Heart right ventricle (tissue), 16 donors: ENCODE data around the gene ITGAE. TPM values are rescaled to one million over a fixed set of nuclear protein-coding genes. Genes with fewer than 3 reads are reported as not detected.

ENCODE experiments used
- ATAC-seq, 8 donors: fragments of 200-7000 bp; cut with Tn5 transposase; one replicate each; pipeline ENCODE4 v1.9.1; 2020; ENCODE audit warnings: mild to moderate bottlenecking in 8 of 8, moderate library complexity in 8 of 8, moderate number of reproducible peaks in 1 of 8
- DNase-seq, 2 donors: peaks; one replicate each; pipeline ENCODE4 v3.0.0-alpha.2; 2020
- H3K27ac ChIP-seq, 10 donors: fragments of 200-600 bp; sonication (generic) in 2 of 10; one replicate each; pipeline versions ENCODE4 v1.5.0 to v1.8.0; 2020 to 2022; ENCODE audit warnings: mild to moderate bottlenecking in 3 of 10
- H3K27me3 ChIP-seq, 7 donors: fragments of 200-600 bp; one replicate each; pipeline ENCODE4 v1.8.0; 2021 to 2022; ENCODE audit warnings: mild to moderate bottlenecking in 2 of 7
- H3K36me3 ChIP-seq, 9 donors: fragments of 200-600 bp; sonication (generic) in 1 of 9; one replicate each; pipeline versions ENCODE4 v1.5.0 to v1.8.0; 2020 to 2022; ENCODE audit warnings: mild to moderate bottlenecking in 2 of 9
- H3K4me1 ChIP-seq, 9 donors: fragments of 200-600 bp; sonication (generic) in 1 of 9; one replicate each; pipeline versions ENCODE4 v1.5.0 to v1.8.0; 2020 to 2022; ENCODE audit warnings: mild to moderate bottlenecking in 4 of 9
- H3K4me3 ChIP-seq, 10 donors: fragments of 200-600 bp; sonication (generic) in 2 of 10; one replicate each; pipeline versions ENCODE4 v1.5.0 to v1.8.0; 2020 to 2022; ENCODE audit warnings: mild to moderate bottlenecking in 7 of 10, moderate library complexity in 2 of 10
- H3K9me3 ChIP-seq, 11 donors: fragments of 200-600 bp in 10 of 11; sonication (generic) in 2 of 11; one replicate each; pipeline versions ENCODE4 v1.5.0 to v1.8.0; 2013 to 2022; ENCODE audit warnings: mild to moderate bottlenecking in 2 of 11, control low read depth in 1 of 11, moderate library complexity in 1 of 11
- WGBS, 2 donors: extraction: QIAGEN DNeasy Blood & Tissue Kit; methylation state at CpG; one replicate each; pipeline ENCODE4 v1.1.7; 2013; ENCODE audit warnings: inconsistent platforms in 1 of 2; 5-methylcytosine and 5-hydroxymethylcytosine counted together
- intact Hi-C, 10 donors: fragments of 100-400 bp; cut with DNase I; formaldehyde crosslinking; loops; one replicate each; pipeline versions ENCODE4 v1.11.1 to v1.14.2; 2022
- polyA plus RNA-seq, 2 donors: library from polyadenylated mRNA; stranded (reverse); fragments of 200-250 nt; gene quantifications; one replicate each; pipeline ENCODE4 v1.2.3, GENCODE V29; 2013
- total RNA-seq, 10 donors: library from RNA; stranded (reverse); fragmentation: NEBNext Ultra II Directional in 3 of 10; extraction: Animal tissue kit (Norgen Biotek cat#: 25700) in 3 of 10; gene quantifications; one replicate each; pipeline versions ENCODE4 v1.2.1 to v1.2.4, GENCODE V29; 2021 to 2023
- TF ChIP-seq, protein P1 (sequence below), 9 donors: fragments of 200-600 bp; sonication (generic) in 2 of 9; IDR thresholded peaks; one replicate each; pipeline versions ENCODE4 v1.5.0 to v1.8.0; 2021 to 2022; ENCODE audit warnings: antibody characterized with exemption in 9 of 9, mild to moderate bottlenecking in 5 of 9, moderate library complexity in 1 of 9
- donor health status: Arrhythmogenic right ventricular cardiomyopathy.
- donor health status: ischemic (EF 13 %, LVEDD 7.1; RV severe dilation, severe dysfunction).
- donor health status: healthy with polysubstance abuse.
- donor health status: DM: no; HTN: yes; CAD: no.
- donor health status: DM: no; HTN: no; CAD: no.
- donor health status: ischemic (EF 25% LVEDD 6.9; RV normal size, moderate dysfunction).
- donor health status: ischemic (EF 25% LVEDD 5.7; RV mildly dilated, moderate dysfunction).
- donor health status: healthy.
- donor health status: DM: yes; HTN: yes; CAD: no.
- donor health status: Ischemic cardiomyopathy.
- donor health status: ischemic (EF 35%, LVEDD 5.7; RV mildly dilated, moderate dysfunction).
- donor health status: nonischemic (EF 11% LVEDD 7.7; RV severe dilation, severe dysfunction).
- donor health status: DM: yes; HTN: yes; CAD: no.
- donor health status: PGD.
- donor health status: ischemic (EF 29% LVEDD 5.4; RV normal size, mild dysfunction).
- donor health status: nonischemic (EF 23%, LVEDD 6.1; RV moderate dilation, normal function).

Gene ITGAE
- total and polyA plus RNA-seq, 12 donors = 14.0 to 35.4 (median 16.8) TPM

GRCh38 chr17:3773511-3773910, 27.5 kb downstream of the ITGAE start:
- H3K4me1 ChIP-seq = no peaks in the 10 kb centered on the region
- DNase-seq (no peak), ATAC-seq (no peak)
- 78 to 80% methylated on average over 5 of the region's 5 CpGs for WGBS, 2 donors
- H3K27me3 ChIP-seq = peaks cover 0 to 7% (median 0%) of the 10 kb centered on the region in 7 donors
- no peak overlapping the region for H3K4me3 ChIP-seq
- H3K36me3 ChIP-seq = no peaks in the 10 kb centered on the region
- TF ChIP-seq, protein P1, sequence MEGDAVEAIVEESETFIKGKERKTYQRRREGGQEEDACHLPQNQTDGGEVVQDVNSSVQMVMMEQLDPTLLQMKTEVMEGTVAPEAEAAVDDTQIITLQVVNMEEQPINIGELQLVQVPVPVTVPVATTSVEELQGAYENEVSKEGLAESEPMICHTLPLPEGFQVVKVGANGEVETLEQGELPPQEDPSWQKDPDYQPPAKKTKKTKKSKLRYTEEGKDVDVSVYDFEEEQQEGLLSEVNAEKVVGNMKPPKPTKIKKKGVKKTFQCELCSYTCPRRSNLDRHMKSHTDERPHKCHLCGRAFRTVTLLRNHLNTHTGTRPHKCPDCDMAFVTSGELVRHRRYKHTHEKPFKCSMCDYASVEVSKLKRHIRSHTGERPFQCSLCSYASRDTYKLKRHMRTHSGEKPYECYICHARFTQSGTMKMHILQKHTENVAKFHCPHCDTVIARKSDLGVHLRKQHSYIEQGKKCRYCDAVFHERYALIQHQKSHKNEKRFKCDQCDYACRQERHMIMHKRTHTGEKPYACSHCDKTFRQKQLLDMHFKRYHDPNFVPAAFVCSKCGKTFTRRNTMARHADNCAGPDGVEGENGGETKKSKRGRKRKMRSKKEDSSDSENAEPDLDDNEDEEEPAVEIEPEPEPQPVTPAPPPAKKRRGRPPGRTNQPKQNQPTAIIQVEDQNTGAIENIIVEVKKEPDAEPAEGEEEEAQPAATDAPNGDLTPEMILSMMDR (IDR thresholded peaks at IDR 0.05) = no peak
- H3K27ac ChIP-seq = no peak overlapping the region
- no peaks in the 10 kb centered on the region for H3K9me3 ChIP-seq
- intact Hi-C loops = no loop called here

DNA sequence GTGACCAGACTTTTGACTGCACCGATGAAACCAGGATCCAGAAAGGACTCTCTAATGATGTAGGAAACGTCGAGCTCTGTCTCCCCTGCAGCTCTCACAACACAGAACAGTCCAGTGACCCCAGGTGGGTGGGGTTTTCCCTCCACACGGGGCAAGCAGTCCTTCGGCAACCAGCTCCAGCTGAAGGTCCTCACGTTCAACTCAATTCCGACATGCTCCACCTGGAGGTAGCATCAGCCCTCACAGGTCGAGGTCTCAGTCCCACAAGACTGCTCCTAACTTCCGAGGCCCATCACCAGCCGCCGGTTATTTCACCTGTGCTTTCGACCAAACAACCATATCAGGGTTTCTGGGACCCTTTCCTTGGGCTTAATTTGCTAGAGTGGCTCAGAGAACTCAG, 28.2 kb downstream of the ITGAE start:
- no peak overlapping the region for H3K27ac ChIP-seq
- peaks cover 0 to 3% (median 0%) of the 10 kb centered on the region in 11 donors for H3K9me3 ChIP-seq
- H3K4me3 ChIP-seq = no peak overlapping the region
- WGBS, 2 donors = 69 to 72% methylated on average over 12 of the region's 12 CpGs
- intact Hi-C loops = no loop called here
- no peaks in the 10 kb centered on the region for H3K36me3 ChIP-seq
- H3K4me1 ChIP-seq = no peaks in the 10 kb centered on the region
- ATAC-seq (no peak), DNase-seq (no peak)
- H3K27me3 ChIP-seq = peaks cover 0 to 7% (median 0%) of the 10 kb centered on the region in 7 donors
- TF ChIP-seq, protein P1 (IDR thresholded peaks at IDR 0.05) = no peak

- WGBS, 2 donors = 76 to 85% methylated on average over 16 of the region's 16 CpGs
Measured at GRCh38 chr17:3771140-3771539, 29.8 kb downstream of the ITGAE start.

DNA sequence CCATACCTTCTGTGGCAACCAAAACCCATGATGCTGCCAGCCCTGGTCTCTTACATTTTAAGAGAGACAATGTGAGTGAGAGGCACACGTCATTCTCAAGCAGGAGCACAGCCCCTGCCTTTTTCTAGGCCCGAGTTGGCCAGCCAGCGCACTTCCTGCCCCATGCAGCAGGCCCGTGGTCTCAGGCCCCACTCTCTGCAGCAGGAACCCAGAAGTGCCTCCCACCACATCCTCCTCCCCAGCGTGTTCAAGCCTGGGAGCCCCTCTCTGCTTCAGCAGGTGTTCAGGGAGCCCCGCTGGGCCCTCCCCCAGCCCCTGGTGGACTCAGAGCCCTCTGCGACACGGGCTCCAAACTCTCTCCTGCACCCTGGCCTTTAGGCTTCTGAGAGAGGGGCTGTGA, 30.5 kb downstream of the ITGAE start:
- TF ChIP-seq, protein P1 (IDR thresholded peaks at IDR 0.05) = no peak
- Histone ChIP-seq H3K27ac (no peak overlapping the region), H3K9me3 (peaks cover 0 to 8% (median 0%) of the 10 kb centered on the region in 11 donors), H3K27me3 (peaks cover 0 to 7% (median 0%) of the 10 kb centered on the region in 7 donors), H3K4me1 (peaks cover 0 to 7% (median 0%) of the 10 kb centered on the region in 9 donors), H3K36me3 (no peaks in the 10 kb centered on the region), H3K4me3 (no peak overlapping the region)
- WGBS, 2 donors = 57 to 65% methylated on average over 8 of the region's 8 CpGs
- intact Hi-C loops = no loop called here
- ATAC-seq = no peak
- DNase-seq = no peak

More at GRCh38 chr17:3771140-3771539, 29.8 kb downstream of the ITGAE start:
- peaks cover 0 to under 1% (median 0%) of the 10 kb centered on the region in 9 donors for H3K4me1 ChIP-seq
- H3K4me3 ChIP-seq = no peak overlapping the region
- ATAC-seq = no peak
- H3K9me3 ChIP-seq = peaks cover 0 to 8% (median 0%) of the 10 kb centered on the region in 11 donors
- DNase-seq = no peak
- H3K27me3 ChIP-seq = peaks cover 0 to 7% (median 0%) of the 10 kb centered on the region in 7 donors
- intact Hi-C loops = no loop called here
- H3K36me3 ChIP-seq = no peaks in the 10 kb centered on the region
- H3K27ac ChIP-seq = no peak overlapping the region
- TF ChIP-seq, protein P1 (IDR thresholded peaks at IDR 0.05) = no peak
